ENCODE measurements around the gene ADH4.
A peak's percentile ranks its signal among the peaks of the same experiment; 100 is the strongest.
"Not testable (repeated sequence)": the region's sequence is repeated elsewhere in the genome, so short reads cannot be mapped to it uniquely, and the experiment has no call there.

Gene ADH4

DNA sequence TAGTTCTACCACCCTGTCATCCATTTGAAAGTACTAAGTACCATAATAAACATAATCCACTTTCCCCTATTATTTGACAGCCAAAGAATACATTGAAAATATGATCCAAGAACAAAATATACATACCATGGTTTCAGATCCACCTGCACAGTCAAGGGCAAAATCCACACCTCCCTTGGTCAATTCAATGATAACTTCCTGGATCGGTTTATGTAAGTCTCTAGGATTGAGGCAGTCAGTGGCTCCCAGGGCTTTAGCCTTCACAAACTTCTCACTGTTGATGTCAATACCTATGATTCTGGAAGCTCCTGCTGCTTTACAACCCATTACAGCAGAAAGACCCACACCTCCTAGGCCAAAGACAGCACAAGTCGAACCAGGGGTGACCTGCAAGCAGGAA is 12.7 kb downstream of the ADH4 start:
- DNase-seq: no peak

DNA sequence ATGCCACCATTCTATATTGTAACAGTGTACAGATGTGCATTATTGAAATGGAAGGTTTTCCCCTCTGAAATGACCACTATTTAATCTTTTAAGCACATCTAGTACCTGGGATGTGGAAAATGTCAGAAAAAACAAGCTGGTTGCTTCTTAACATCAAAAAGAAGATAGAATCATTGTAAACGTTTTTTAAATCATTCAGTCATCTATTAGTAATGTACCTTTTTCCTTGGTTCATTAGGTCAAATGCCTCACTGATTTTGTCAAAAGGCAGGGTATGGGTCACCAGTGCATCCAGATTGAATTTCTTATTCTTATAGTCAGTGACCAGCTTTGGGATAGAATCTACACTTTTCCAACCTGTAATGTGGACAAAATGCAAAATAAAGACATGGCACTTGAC is 17.7 kb downstream of the ADH4 start:
- no peak for DNase-seq

DNA sequence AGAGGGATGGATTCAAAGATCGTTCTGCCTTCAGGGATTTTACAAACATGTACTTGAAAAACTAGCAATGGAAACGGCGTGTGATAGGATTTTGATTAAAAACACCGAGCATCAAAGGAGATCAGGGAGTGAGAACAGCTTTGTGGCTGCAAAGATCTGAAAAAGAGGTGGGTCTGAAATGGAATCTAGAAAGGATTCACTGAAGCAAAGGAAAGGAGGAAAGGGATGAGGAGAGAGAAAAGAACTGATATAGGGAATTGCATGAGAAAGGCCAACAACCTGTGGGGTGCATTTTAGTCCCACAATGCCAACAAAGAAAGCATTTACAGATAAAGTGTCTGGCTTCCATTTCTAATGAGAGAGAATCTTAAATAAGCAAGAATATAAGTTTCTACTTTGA is 23.1 kb downstream of the ADH4 start:
- DNase-seq: no peak

DNA sequence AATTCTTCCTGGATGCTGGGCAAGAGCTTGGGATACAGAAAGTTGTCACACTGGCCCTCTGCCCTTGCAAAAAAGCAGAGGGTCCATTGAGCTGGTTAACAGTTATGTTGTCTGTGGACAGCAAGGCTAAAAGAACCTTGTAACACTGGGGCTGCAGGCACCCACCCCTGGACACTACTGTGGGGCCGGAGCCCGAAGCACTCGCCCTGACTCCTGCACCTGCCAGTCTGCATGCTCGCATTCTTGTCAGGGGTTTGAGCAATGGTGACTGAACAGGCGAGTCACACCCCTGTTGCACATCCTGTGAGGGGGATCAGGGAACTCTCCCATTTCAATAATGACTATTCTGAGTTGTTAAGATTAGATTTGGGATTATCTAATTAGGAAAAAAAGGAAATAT is 23.6 kb downstream of the ADH4 start:
- DNase-seq: no peak

DNA sequence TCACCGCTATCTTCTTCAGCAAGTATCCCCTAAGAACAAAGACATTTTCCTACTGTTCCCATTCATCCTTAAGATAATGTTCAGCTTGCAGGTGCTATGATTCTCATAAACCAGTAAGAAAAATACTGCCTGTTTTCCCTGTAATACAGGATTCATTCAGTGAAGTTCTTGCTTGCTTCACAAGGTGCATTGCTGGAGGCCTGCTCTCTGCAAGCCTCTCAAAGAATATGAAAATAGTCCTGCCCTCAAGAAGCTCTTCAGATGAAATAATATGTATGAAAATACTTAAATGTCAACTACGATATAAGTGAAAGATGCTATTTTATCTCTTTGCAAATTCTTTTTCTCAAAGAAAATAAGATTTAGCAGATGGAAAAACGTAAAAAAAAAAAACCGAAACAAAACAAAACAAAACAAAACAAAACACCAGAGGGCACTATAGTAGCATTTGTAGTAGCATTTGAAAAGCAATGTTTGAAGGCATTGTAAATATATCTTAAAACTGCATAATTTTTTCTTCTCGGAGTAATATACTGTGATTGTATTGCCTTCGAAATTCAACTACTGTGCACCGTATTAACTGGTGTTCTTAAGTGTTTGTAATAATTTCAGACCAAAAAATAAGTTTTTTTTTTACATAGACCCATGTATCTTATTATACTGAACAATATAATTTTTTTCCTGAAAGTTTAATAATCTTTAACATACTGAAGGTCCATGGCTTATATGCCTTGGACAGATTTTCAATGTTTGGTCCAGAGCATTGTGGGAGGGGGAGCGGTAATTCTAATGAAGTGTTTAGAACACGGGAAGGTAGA is 26.0 kb downstream of the ADH4 start:
- peak; percentile 7 for DNase-seq

DNA sequence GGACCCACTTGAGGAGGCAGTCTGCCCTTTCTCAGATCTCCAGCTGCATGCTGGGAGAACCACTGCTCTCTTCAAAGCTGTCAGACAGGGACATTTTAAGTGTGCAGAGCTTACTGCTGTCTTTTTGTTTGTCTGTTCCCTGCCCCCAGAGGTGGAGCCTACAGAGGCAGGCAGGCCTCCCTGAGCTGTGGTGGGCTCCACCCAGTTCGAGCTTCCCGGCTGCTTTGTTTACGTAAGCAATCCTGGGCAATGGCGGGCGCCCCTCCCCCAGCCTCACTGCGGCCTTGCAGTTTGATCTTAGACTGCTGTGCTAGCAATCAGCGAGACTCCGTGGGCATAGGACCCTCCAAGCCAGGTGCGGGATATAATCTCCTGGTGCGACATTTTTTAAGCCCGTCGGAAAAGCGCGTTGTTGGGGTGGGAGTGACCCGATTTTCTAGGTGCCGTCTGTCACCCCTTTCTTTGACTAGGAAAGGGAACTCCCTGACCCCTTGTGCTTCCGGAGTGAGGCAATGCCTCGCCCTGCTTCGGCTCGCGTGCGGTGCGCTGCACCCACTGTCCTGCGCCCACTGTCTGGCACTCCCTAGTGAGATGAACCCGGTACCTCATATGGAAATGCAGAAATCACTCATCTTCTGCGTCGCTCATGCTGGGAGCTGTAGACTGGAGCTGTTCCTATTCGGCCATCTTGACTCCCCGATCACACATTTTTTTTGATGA is 26.8 kb downstream of the ADH4 start:
- not testable (repeated sequence) for DNase-seq

DNA sequence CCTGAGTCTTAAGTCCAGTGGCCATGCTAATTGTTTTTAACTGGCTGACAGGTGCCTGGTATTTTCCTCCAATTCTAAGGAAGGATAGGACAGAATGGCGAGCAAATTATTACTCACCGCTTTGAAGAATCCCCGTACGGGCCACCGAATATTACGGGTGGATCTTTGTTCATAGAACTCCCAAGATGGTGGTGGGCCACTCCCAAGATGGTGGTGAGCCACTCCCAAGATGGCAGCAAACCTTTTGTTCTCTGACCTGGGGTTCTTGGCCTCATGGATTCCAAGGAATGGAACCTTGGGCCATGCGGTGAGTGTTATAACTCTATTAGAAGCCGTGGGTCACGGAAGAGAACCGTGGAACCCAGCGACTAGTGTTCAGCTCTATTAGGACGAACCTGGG is 34.8 kb downstream of the ADH4 start:
- not testable (repeated sequence) for DNase-seq

DNA sequence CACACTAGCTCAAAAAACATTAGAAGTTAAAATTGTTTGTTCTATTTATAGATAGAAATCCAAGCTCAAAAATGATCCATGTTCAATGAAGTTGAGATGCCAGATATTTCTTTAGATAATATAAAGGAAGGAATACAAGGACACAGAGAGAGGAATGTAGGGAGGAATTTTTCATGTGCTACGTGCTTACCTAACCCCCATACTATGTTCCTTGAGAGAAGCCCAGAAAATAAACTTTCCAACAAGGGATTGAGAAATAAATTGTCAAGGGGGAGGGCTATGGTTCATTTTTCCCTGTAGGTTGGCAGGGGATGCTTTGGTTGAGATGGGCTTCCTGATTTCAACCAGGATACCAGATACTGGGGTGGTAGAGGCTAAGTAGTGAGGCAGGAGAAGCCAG is 39.9 kb downstream of the ADH4 start:
- DNase-seq: no peak

DNA sequence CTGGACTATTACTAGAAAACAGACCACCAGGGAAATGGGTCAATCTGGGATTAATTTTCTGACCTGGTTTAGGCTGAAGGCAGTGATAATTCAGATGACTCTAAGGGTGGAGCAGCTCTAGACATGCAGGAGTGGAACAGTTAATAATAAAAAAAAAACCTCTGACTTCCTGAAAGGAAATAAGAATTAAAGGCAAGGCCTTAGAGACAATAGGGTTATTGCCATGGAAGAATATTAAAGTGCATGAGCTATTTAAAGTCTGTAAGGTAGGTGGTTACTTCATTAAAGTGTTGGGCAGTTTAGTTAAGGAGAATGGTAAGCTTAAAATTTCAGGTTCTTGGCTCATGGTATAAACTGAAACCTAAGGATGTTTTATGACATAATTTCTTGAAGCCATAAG is 40.9 kb downstream of the ADH4 start:
- no peak for DNase-seq

DNA sequence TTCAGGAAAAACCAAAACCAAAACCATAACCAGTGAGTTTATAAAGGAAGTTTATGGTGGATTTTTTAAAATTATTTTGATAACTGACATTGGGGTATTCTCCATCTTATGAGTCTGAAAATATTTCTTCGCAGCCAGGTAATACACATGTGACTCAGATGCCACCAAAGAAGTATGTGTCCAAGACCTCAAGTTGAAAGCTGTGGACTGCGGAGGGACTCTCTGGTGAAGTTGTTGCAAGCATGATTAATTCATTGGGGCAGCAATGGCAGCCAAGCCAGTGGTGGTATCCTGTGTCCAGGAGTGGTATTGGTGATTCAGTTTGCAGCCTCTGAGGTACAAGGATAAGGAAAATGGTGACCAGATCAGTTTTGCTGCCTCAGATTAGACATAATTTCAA is 41.5 kb downstream of the ADH4 start:
- DNase-seq: no peak

DNA sequence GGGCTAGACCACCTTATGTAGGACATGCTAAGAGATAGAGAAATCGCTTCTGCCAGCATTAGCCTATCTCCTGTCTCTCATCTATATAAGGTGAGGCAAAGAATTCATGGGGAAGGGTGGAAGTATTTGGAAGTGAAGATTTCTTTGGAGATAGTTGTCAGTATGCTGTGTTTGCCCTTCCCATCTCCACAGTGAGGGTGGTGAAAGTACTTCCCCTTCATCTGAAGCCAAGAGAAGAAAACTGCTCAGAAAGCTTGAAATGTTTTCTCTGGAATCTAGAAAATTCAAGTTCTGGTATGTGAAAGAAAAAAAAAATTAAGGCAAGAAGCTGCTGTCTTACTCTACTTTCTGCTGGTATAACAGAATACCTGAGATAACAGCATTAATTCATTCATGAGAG is 43.2 kb downstream of the ADH4 start:
- DNase-seq: no peak

DNA sequence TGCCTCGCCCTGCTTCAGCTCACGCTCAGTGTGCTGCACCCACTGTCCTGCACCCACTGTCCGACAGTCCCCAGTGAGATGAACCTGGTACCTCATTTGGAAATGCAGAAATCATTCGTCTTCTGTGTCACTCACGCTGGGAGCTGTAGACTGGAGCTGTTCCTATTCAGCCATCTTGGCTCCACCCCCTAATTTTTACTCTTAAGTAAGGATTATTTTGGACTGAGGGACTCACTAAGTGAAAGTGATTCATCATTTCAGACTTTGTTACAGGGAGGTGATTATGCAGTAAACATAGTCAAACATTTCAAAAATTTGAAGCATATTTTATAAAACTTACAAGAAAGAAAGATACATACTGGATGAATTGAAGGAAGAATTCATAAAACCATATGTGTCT is 44.3 kb downstream of the ADH4 start:
- not testable (repeated sequence) for DNase-seq

DNA sequence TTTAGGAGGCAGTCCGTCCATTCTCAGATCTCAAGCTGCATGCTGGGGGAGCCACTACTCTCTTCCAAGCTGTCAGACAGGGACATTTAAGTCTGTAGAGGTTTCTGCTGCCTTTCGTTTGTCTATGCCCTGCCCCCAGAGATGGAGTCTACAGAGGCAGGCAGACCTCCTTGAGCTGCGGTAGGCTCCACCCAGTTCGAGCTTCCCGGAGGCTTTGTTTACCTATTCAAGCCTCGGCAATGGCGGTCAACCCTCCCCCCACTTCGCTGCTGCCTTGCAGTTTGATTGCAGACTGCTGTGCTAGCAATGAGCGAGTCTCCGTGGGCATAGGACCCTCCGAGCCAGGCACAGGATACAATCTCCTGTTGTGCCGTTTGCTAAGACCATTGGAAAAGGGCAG is 44.8 kb downstream of the ADH4 start:
- DNase-seq: no peak

DNA sequence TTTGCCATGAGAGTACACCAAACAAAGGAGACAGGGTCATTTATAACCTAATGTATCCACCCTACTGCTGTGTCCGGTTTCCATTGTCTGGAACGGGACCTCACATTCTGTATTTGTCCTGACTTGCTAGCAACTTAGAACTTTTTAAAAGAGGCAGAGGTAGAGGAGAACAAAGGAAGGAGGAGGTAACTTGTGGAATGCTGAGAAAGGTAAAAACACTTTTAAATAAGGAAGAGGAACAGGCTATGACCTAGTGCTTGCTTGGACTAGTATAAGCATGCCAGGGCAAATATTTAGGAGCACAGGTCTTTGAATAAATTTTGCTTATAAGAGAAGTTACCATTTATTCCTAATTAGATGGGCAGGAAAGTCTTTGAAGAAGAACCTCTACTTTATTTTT is 52.3 kb downstream of the ADH4 start:
- DNase-seq: not testable (repeated sequence)

DNA sequence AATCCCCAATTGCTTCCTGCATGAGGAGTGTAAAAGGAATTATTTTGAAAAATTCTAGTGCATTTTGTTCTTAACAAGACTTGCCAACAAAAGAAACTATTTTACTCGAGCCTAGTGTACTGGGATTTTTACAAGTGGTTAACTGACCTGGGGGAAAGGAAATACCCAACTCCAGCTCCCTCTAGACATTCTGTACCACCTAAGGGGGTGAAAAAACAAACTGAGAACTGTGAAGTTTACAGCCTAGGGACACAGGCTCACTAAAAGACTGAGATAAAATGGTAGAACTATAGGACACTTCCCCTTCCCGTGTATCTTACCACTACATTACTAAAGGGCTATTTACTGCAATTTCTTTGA is 52.9 kb downstream of the ADH4 start:
- no peak for DNase-seq

DNA sequence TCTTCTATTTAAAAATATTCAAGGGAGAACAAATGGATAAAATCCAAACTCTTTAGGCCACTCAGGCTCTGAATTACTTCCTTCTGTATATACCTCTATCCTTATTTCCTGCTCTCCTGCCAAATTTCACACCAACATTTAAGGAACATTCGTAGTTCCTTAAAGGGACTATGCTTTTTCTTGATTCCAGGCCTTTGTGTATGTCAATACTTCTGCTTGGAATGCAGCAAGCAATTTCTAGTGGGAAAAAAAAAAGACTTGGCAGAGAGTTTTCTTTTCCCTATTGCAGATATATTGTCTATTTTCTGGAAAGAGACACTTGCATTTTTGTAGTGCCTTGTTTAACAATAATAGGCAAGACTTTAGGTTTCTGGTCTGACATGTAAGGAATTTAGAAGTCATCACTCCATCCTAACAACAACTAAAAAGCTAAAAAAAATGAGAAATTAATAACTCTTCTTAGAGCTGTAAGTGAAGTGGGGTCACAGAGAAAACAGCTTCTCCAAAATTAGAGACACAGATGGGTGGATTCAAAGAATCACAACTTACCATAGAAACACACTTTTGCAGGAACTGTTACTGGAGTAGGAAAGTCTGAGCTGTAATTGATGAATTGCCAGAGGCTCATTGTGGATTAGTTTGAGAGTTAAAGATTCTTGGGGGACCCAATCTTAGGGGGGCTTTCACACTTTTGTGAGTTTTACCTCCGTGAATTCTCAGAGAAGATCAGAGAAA is 53.4 kb downstream of the ADH4 start:
- DNase-seq: no peak

DNA sequence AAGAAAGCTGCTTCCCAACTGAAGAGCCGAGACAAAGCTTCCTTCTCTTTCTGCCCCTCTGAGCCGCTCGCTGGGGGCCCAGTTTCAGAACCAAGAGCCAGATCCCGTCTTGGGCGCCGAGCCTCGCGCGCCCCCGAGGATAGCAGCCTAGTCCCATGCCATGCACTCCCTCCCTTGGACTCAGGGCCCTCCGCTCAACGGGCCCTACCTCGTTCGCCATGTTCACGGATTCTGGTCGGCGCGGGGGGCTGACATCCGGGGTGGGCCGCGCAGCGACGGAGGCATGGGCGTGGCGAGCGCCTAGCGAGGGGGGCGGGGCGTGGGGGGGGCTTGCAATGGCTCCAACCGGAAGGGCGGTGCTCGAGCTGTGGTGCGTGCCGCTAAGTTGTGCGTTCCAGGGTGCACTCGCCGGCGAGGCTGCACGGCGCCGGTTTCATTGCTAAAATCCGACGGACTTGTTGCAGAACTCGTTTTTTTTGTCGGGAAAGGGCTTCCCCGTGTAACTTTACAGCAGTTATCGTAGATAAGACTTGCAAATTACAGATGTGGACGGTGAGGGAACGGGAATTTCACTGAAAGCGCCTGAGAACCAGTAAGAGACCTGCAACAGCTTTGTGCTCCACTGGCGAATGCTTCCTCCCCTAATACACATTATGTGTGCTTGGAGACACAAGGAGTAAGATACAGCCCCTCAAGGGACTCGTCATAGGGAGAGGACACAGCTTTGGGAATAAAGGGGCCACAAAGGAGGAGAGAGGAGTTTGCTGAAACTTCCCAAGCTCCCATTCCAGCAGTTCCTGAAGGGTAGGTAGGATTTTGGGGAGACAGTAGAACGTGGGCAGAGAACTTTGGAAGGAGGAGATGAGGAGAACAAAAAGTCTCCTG is 55.4 kb downstream of the ADH4 start, which contains the start of gene ADH5:
Gene ADH5, minus strand, starts transcription at position 308 of the 885 bp plus-strand sequence. Its CDS starts 88 bp downstream, at position 220.
- peak; percentile 74 for DNase-seq

DNA sequence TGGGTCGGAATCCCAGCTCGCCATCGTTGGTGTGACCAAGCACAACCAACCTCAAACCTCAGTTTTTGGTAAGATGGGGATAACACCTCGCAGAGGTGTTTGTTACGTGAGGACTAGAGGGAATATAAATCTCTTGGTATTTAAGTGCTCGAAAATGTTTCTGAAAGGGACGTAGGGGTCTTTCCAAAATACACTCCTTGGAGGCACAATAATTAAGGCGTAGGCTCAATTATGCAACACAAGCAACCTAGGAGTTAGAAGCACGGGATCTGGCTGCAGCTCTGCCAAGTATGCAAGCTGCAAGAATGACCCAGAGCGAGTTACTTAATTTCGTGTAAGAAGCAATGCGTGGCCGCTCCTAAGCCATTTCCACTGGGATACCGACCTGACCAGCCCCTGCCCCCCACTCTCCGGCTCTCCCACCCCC is 56.1 kb downstream of the ADH4 start:
- DNase-seq: no peak

DNA sequence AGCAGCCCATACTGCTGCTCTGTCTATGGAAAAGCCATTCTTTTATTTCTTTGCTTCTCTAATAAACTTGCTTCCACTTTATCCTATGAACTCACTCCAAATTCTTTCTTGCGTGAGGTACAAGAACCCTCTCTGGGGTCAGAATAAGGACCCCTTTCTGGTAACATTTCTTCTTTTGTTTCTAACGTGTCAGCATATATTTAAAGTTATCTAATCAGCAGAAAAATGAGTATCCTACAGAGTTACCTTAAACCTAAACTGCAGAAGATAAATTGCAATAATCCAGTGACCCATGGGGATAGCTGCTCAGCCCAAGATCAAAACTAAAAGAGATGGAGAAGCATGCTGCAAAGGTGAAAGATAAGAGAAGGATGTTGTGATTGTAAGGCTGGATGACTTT is 59.5 kb downstream of the ADH4 start:
- DNase-seq: no peak

DNA sequence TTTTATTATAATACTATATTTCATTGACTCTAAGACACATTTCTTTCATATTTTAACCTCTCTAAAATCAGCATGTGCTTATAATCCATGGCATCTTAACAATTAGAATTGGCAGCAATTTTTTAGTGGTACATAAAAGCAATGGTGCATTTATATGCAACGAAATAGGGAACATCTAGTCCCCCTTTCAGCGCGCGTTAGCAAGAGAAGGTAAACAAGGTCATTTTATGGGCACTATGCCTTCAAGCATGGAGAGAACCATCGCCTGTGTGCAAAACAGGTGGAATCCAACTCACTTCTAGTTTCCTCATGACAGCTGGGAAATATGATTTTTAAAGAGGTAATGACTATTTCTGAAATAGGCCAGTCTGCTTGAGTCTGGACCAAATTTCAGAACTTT is 61.9 kb downstream of the ADH4 start:
- DNase-seq: no peak

DNA sequence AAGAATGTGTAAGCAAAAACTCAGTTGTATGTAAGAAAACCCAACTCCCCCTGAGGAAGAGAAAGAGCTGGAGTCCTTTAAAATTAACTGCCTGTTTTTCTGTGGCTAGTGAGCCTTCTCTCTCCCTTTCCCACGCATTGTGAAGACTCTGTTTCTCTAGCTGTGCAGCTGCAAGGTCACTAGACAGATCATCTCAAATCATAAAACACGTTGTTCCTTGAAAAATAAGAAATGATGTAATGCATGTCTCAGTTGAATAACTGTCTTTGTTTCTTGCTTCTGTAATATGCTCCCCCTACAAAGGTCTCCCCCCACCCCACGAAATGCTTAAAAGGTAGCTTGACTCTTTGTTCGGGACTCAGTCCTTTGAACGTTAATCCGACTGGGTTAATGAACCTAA is 63.2 kb downstream of the ADH4 start:
- not testable (repeated sequence) for DNase-seq

DNA sequence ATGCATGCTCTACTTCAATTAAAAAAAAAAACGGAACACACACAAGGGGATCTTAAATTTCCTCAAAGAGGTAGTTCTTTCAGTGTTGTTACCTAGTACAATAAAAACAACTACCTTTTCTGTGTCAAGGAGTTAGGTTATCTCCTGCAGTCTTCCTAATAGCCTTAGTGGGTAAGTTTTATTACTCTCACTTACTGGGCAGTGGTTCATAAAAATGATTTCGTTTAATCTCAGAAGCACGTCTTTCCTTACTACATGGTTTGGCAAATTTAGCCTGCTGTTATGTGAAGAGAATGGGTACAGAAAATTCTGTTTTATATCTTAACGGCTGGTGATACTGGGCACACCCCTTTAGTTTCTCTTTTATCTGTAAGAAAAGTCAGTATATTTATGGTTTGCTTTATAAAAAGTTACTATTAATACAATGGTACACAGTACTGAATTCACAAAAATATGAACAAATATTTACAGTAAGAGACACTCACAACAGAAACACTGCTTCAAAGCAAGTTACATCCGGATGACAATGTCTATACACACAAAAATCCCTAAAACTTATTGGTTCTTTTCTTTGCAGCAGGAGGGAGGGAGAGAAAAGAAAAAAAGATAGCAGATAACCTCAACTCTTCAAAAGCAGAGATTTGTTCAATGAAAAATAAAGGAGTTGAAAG is 64.3 kb downstream of the ADH4 start:
- DNase-seq: no peak

Measured in NCI-H510A treated with DMSO at 0.1 percent for 48 hours (cell line).